ENCODE results near the gene DCAF16. TPM values are rescaled to one million over a fixed set of nuclear protein-coding genes. Genes with fewer than 3 reads are reported as not detected.

The DCAF16 gene
- total RNA-seq, 1 experiment from 2014 or later = 34.8 TPM

- intact Hi-C loops (cut with micrococcal nuclease; ENCODE audit: unreplicated experiment) = loop anchor here (2.0 to 10.0 kb wide), 3 partner anchors 212 to 261 kb away; partner anchors contain the start of gene LCORL
- TF ChIP-seq, protein P1, sequence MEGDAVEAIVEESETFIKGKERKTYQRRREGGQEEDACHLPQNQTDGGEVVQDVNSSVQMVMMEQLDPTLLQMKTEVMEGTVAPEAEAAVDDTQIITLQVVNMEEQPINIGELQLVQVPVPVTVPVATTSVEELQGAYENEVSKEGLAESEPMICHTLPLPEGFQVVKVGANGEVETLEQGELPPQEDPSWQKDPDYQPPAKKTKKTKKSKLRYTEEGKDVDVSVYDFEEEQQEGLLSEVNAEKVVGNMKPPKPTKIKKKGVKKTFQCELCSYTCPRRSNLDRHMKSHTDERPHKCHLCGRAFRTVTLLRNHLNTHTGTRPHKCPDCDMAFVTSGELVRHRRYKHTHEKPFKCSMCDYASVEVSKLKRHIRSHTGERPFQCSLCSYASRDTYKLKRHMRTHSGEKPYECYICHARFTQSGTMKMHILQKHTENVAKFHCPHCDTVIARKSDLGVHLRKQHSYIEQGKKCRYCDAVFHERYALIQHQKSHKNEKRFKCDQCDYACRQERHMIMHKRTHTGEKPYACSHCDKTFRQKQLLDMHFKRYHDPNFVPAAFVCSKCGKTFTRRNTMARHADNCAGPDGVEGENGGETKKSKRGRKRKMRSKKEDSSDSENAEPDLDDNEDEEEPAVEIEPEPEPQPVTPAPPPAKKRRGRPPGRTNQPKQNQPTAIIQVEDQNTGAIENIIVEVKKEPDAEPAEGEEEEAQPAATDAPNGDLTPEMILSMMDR (IDR thresholded peaks at IDR 0.05; ENCODE audit: unreplicated experiment) = no peak
- no peak for DNase-seq
- H3K27me3 Mint-ChIP-seq (ENCODE audit: unreplicated experiment) = no peaks in the 10 kb centered on the region
- no TSS peak for BruUV-seq (replicated peaks)
- H3K4me1 Mint-ChIP-seq (ENCODE audit: low read depth, unreplicated experiment) = peaks cover 9% of the 10 kb centered on the region
- peak overlapping the region; percentile 89 for H3K27ac Mint-ChIP-seq (ENCODE audit: unreplicated experiment)
- CTCF ChIA-PET = no interaction called here
- H3K9me3 Mint-ChIP-seq (ENCODE audit: low read depth, unreplicated experiment) = no peaks in the 10 kb centered on the region
- H3K4me3 Mint-ChIP-seq (ENCODE audit: low read depth, unreplicated experiment) = peak overlapping the region; percentile 91
- peaks cover 27% of the 10 kb centered on the region for H3K36me3 Mint-ChIP-seq (ENCODE audit: insufficient read depth, unreplicated experiment)
Observed at GRCh38 chr4:17809667-17810066, 890 bp downstream of the DCAF16 start.

GRCh38 chr4:17807446-17807845 lies 3.1 kb downstream of the DCAF16 start:
- TF ChIP-seq, protein P1 (IDR thresholded peaks at IDR 0.05; ENCODE audit: unreplicated experiment) = no peak
- no peaks in the 10 kb centered on the region for H3K9me3 Mint-ChIP-seq (ENCODE audit: low read depth, unreplicated experiment)
- peaks cover 8% of the 10 kb centered on the region for H3K4me1 Mint-ChIP-seq (ENCODE audit: low read depth, unreplicated experiment)
- peaks cover 33% of the 10 kb centered on the region for H3K36me3 Mint-ChIP-seq (ENCODE audit: insufficient read depth, unreplicated experiment)
- BruUV-seq (replicated peaks) = no TSS peak
- no peak for DNase-seq
- H3K4me3 Mint-ChIP-seq (ENCODE audit: low read depth, unreplicated experiment) = peak overlapping the region; percentile 91
- intact Hi-C loops (cut with micrococcal nuclease; ENCODE audit: unreplicated experiment) = loop anchor here (5.0 kb wide), 1 partner anchor 210 kb away; no protein-coding TSS in a partner anchor
- CTCF ChIA-PET = interaction anchor here (2.5 kb wide), 1 partner anchor 258 kb away, joined by 7 read pairs; no protein-coding TSS in a partner anchor
- no peak overlapping the region for H3K27ac Mint-ChIP-seq (ENCODE audit: unreplicated experiment)
- H3K27me3 Mint-ChIP-seq (ENCODE audit: unreplicated experiment) = no peaks in the 10 kb centered on the region

- TF ChIP-seq, protein P1 (IDR thresholded peaks at IDR 0.05; ENCODE audit: unreplicated experiment) = no peak
- Mint-ChIP-seq H3K27me3 (ENCODE audit: unreplicated experiment) (no peaks in the 10 kb centered on the region), H3K36me3 (ENCODE audit: insufficient read depth, unreplicated experiment) (peaks cover 26% of the 10 kb centered on the region), H3K4me3 (ENCODE audit: low read depth, unreplicated experiment) (no peak overlapping the region), H3K9me3 (ENCODE audit: low read depth, unreplicated experiment) (no peaks in the 10 kb centered on the region), H3K27ac (ENCODE audit: unreplicated experiment) (no peak overlapping the region), H3K4me1 (ENCODE audit: low read depth, unreplicated experiment) (no peaks in the 10 kb centered on the region)
- CTCF ChIA-PET = no interaction called here
- intact Hi-C loops (cut with micrococcal nuclease; ENCODE audit: unreplicated experiment) = loop anchor here (5.0 kb wide), 1 partner anchor 208 kb away; no protein-coding TSS in a partner anchor
- BruUV-seq (replicated peaks) = no TSS peak
- DNase-seq = no peak
Observed at GRCh38 chr4:17805580-17806155, 4.9 kb downstream of the DCAF16 start.

DNA sequence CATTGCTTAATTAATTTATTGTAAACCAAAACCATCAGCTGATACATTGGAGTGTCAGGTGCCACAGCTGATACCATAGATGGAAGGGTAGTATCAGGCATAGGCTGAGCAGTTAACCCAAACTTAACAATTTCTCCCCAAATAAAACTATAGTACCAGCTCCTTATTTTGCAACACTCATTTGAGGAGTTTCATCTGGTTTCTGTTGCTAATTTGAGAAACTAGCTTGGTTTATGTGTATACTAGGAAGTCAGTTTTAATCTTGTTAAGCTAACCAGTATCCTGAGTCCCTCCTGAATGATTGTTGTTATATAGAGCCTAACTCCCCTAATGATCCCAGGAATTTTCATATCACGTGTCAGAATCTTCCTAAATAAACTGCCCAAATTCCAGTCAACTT lies 12.7 kb downstream of the DCAF16 start:
- DNase-seq = no peak
- Mint-ChIP-seq H3K4me3 (ENCODE audit: low read depth, unreplicated experiment) (no peak overlapping the region), H3K36me3 (ENCODE audit: insufficient read depth, unreplicated experiment) (peaks cover 6% of the 10 kb centered on the region), H3K27me3 (ENCODE audit: unreplicated experiment) (no peaks in the 10 kb centered on the region), H3K9me3 (ENCODE audit: low read depth, unreplicated experiment) (no peaks in the 10 kb centered on the region), H3K4me1 (ENCODE audit: low read depth, unreplicated experiment) (no peaks in the 10 kb centered on the region), H3K27ac (ENCODE audit: unreplicated experiment) (no peak overlapping the region)
- intact Hi-C loops (cut with micrococcal nuclease; ENCODE audit: unreplicated experiment) = no loop called here
- CTCF ChIA-PET = no interaction called here
- TF ChIP-seq, protein P1 (IDR thresholded peaks at IDR 0.05; ENCODE audit: unreplicated experiment) = no peak
- BruUV-seq (replicated peaks) = no TSS peak

Data from Calu3 (cell line).